Stimulated activated CD4-positive, alpha-beta T cell treated with anti-CD3 and anti-CD28 coated beads, Interleukin-4, amount 100 ng/mL, for 48 hours (primary cell): ENCODE results near the gene PAPOLG.
"Not testable (repeated sequence)": the region's sequence is repeated elsewhere in the genome, so short reads cannot be mapped to it uniquely, and the experiment has no call there.

Experiments
- DNase-seq, 2 donors: peaks; one replicate each; pipeline ENCODE4 v3.0.0-alpha.2; 2020; ENCODE audit warnings: low read depth in 2 of 2

The PAPOLG gene

GRCh38 chr2:60775048-60775639, 19.1 kb downstream of the PAPOLG start:
- DNase-seq: no peak

GRCh38 chr2:60778352-60778751, 22.3 kb downstream of the PAPOLG start:
- DNase-seq: no peak

- no peak for DNase-seq
These were observed 23.4 kb downstream of the PAPOLG start for GRCh38 chr2:60779426-60779825.

- DNase-seq: no peak
These were observed 24.7 kb downstream of the PAPOLG start for GRCh38 chr2:60780721-60781120.

- no peak for DNase-seq
These were observed 37.1 kb downstream of the PAPOLG start for GRCh38 chr2:60793169-60793568.

GRCh38 chr2:60794271-60794863, 38.3 kb downstream of the PAPOLG start:
- no peak for DNase-seq

GRCh38 chr2:60796573-60797509, 40.8 kb downstream of the PAPOLG start:
- DNase-seq: no peak

- DNase-seq: no peak
These were observed 48.4 kb downstream of the PAPOLG start for GRCh38 chr2:60804473-60804872.

- DNase-seq: no peak
These were observed 50.5 kb downstream of the PAPOLG start for GRCh38 chr2:60806595-60806987.

- DNase-seq: peak; percentile 45 to 59
These were observed 51.1 kb downstream of the PAPOLG start for GRCh38 chr2:60806988-60807681.

GRCh38 chr2:60808330-60808801, 52.3 kb downstream of the PAPOLG start:
- DNase-seq: no peak

- no peak for DNase-seq
These were observed 55.7 kb downstream of the PAPOLG start for GRCh38 chr2:60811491-60812375.

GRCh38 chr2:60817191-60817590, 61.1 kb downstream of the PAPOLG start:
- not testable (repeated sequence) for DNase-seq

GRCh38 chr2:60818272-60818671, 62.2 kb downstream of the PAPOLG start:
- peak; percentile 40 to 47 for DNase-seq

- DNase-seq: peak; percentile 64 to 73
These were observed 63.2 kb downstream of the PAPOLG start for GRCh38 chr2:60819155-60819862.

GRCh38 chr2:60819936-60820335, 63.9 kb downstream of the PAPOLG start:
- no peak for DNase-seq

- no peak for DNase-seq
These were observed 64.5 kb downstream of the PAPOLG start for GRCh38 chr2:60820416-60821132.

- DNase-seq: no peak
These were observed 65.0 kb downstream of the PAPOLG start for GRCh38 chr2:60821133-60821469.

GRCh38 chr2:60821587-60822302, 65.7 kb downstream of the PAPOLG start:
- DNase-seq: no peak
